ENCODE data around the gene TM4SF4. TPM values are rescaled to one million over a fixed set of nuclear protein-coding genes. Genes with fewer than 3 reads are reported as not detected.

Gene TM4SF4
- total and polyA plus RNA-seq, 2 of the 8 experiments (the other 6 are each of a cell fraction or from before 2014, with no cell fraction given): not detected

DNA sequence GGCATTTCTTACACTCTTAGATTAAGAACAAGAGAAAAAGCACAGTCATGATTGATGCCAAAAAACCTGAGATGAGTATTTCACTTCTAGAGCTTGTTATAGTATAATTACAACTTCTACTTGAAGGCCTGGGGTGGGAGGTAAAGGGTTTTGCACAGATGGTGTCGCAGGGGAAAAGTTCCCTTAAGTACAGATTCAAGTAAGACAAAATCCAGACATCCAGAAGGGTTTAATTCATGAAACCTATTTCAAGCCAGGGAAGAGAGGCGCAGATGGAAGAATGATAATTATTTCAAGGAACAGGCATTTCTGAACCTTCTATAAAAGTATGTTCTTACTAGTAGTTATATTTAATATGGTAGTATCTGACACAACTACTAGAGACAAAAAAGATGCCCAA, 70.6 kb downstream of the TM4SF4 start (continued):
- TF ChIP-seq SP4 (IDR thresholded peaks at IDR 0.05; ENCODE audit: low read length) (no peak), SRF (IDR thresholded peaks at IDR 0.05; ENCODE audit: low read depth, low read length) (no peak), JUN (IDR thresholded peaks at IDR 0.05; ENCODE audit: low read depth, low read length) (no peak), SIN3A (conservative IDR thresholded peaks at IDR 0.05 in 1 of 2, IDR thresholded peaks at IDR 0.05 in 1 of 2; ENCODE audit: low read depth in 1 of 2, low read length in 2 of 2) (no peak), RFX5 (IDR thresholded peaks at IDR 0.05; ENCODE audit: borderline replicate concordance, low read depth, low read length) (no peak)
- TF ChIP-seq, protein P1, sequence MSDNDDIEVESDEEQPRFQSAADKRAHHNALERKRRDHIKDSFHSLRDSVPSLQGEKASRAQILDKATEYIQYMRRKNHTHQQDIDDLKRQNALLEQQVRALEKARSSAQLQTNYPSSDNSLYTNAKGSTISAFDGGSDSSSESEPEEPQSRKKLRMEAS (IDR thresholded peaks at IDR 0.05): no peak

Data from H1 (cell line).